A549 (cell line): Measurements from ENCODE around the gene PKN2. TPM values are rescaled to one million over a fixed set of nuclear protein-coding genes. Genes with fewer than 3 reads are reported as not detected.
"Not testable (repeated sequence)": the region's sequence is repeated elsewhere in the genome, so short reads cannot be mapped to it uniquely, and the experiment has no call there.

Experiments used
- ATAC-seq, 2 experiments: fragments of 200-7000 bp in 1 of 2; fragments of >200 bp in 1 of 2; cut with Nextera tagmentation in 1 of 2; cut with Tn5 transposase in 1 of 2; 3 replicates each; pipeline versions ENCODE4 v1.8.0 to v1.9.1; 2018 to 2020; ENCODE audit warnings: mild to moderate bottlenecking in 1 of 2, moderate library complexity in 1 of 2
- CTCF ChIA-PET: fragments of 300-600 bp; sonication (Branson Sonifier 250); formaldehyde crosslinking; extraction: SDS; loops from one replicate; lab custom pipeline; 2021; ENCODE audit warnings: antibody characterized with exemption, inconsistent platforms; lab: Yijun Ruan, JAX
- POLR2A ChIA-PET: fragments of 350-600 bp; formaldehyde crosslinking; extraction: SDS; loops from one replicate; lab custom pipeline; 2021; ENCODE audit warnings: antibody characterized with exemption, inconsistent platforms; lab: Yijun Ruan, JAX
- DNase-seq, 2 experiments: peaks; one replicate each; pipeline versions ENCODE4 v3.0.0 to v3.0.0-alpha.2; 2011 to 2016; ENCODE audit warnings: low read depth in 1 of 2, low spot score in 1 of 2
- FAIRE-seq: peaks from 2 replicates; lab custom pipeline; 2011; peaks lifted over from hg19 to GRCh38; lab: Jason Lieb, UNC
- H3K27ac ChIP-seq, 2 experiments: fragments of >200 bp; sonication (Bioruptor Twin); formaldehyde crosslinking; 3 replicates each; pipeline ENCODE4 v1.5.1; 2016 to 2017
- H3K4me1 ChIP-seq: fragments of >200 bp; sonication (Bioruptor Twin); formaldehyde crosslinking; 3 replicates; pipeline ENCODE4 v1.6.1; 2016
- H3K4me2 ChIP-seq: fragments of >200 bp; sonication (Bioruptor Twin); formaldehyde crosslinking; 3 replicates; pipeline ENCODE4 v1.6.1; 2016
- H3K4me3 ChIP-seq: fragments of >200 bp; sonication (Bioruptor Twin); formaldehyde crosslinking; 3 replicates; pipeline ENCODE4 v1.5.1; 2016
- H3K9me3 ChIP-seq: fragments of >200 bp; sonication (Bioruptor Twin); formaldehyde crosslinking; 3 replicates; pipeline ENCODE4 v1.6.1; 2016
- BHLHE40 ChIP-seq: IDR thresholded peaks from 2 replicates; pipeline ENCODE4 v1.6.1; 2012; ENCODE audit warnings: low read depth, low read length, inconsistent platforms
- CEBPB ChIP-seq, 2 experiments: fragments of >200 bp in 1 of 2; sonication (Bioruptor Twin) in 1 of 2; formaldehyde crosslinking in 1 of 2; IDR thresholded peaks; 2 replicates each; pipeline ENCODE4 v1.6.1; 2012 to 2016
- E2F6 ChIP-seq: IDR thresholded peaks from 2 replicates; pipeline ENCODE4 v1.6.1; 2012; ENCODE audit warnings: low read depth, borderline replicate concordance
- EHF ChIP-seq: fragments of 250-450 bp; sonication (Bioruptor Pico); IDR thresholded peaks from 2 replicates; pipeline ENCODE4 v1.5.0; 2020; ENCODE audit warnings: mild to moderate bottlenecking
- EHMT2 ChIP-seq: fragments of 200-600 bp; sonication (generic); IDR thresholded peaks from 2 replicates; pipeline ENCODE4 v1.6.1; 2016; ENCODE audit warnings: antibody characterized with exemption, low read depth, mild to moderate bottlenecking, moderate library complexity
- ELK1 ChIP-seq: fragments of 150-350 bp; IDR thresholded peaks from 2 replicates; pipeline ENCODE4 v1.6.1; 2014; ENCODE audit warnings: low read depth, mild to moderate bottlenecking, low read length
- HMGXB4 ChIP-seq: fragments of 250-450 bp; sonication (Bioruptor Pico); IDR thresholded peaks from 2 replicates; pipeline ENCODE4 v1.5.0; 2021; ENCODE audit warnings: mild to moderate bottlenecking, moderate library complexity, borderline replicate concordance
- HOXA7 ChIP-seq: fragments of 250-450 bp; sonication (Bioruptor Pico); IDR thresholded peaks from 2 replicates; pipeline ENCODE4 v1.5.0; 2020; ENCODE audit warnings: mild to moderate bottlenecking, moderate library complexity
- HOXB13 ChIP-seq: fragments of 250-450 bp; sonication (Bioruptor Pico); IDR thresholded peaks from 2 replicates; pipeline ENCODE4 v1.5.0; 2020; ENCODE audit warnings: low read depth, mild to moderate bottlenecking, moderate library complexity
- MAZ ChIP-seq: fragments of 150-350 bp; IDR thresholded peaks from 2 replicates; pipeline ENCODE4 v1.6.1; 2014; ENCODE audit warnings: antibody characterized with exemption, low read depth, low read length, borderline replicate concordance
- NFE2L2 ChIP-seq: fragments of 150-350 bp; conservative IDR thresholded peaks from 2 replicates; pipeline ENCODE4 v1.6.1; 2014; ENCODE audit warnings: low read length
- NPAS2 ChIP-seq: fragments of 250-450 bp; sonication (Bioruptor Pico); IDR thresholded peaks from 2 replicates; pipeline ENCODE4 v1.8.0; 2022; ENCODE audit warnings: mild to moderate bottlenecking, moderate library complexity, borderline replicate concordance
- PBX3 ChIP-seq: IDR thresholded peaks from 2 replicates; pipeline ENCODE4 v1.6.1; 2012
- POLR2AphosphoS2 ChIP-seq: conservative IDR thresholded peaks from 2 replicates; pipeline ENCODE4 v1.6.1; 2012; ENCODE audit warnings: low read length, improper control_type of control experiment, inconsistent platforms
- RAD21 ChIP-seq, 2 experiments: fragments of >200 bp in 1 of 2; sonication (Bioruptor Twin) in 1 of 2; formaldehyde crosslinking in 1 of 2; IDR thresholded peaks in 1 of 2; conservative IDR thresholded peaks in 1 of 2; 2 replicates in 1 of 2; 3 replicates in 1 of 2; pipeline ENCODE4 v1.6.1; 2012 to 2018; ENCODE audit warnings: inconsistent platforms in 1 of 2
- SREBF2 ChIP-seq: fragments of 450-650 bp; IDR thresholded peaks from 2 replicates; pipeline ENCODE4 v1.6.1; 2014; ENCODE audit warnings: mild to moderate bottlenecking, moderate library complexity
- TP53 ChIP-seq: fragments of 250-450 bp; sonication (Bioruptor Pico); IDR thresholded peaks from 2 replicates; pipeline ENCODE4 v1.5.0; 2021; ENCODE audit warnings: mild to moderate bottlenecking, moderate library complexity
- WGBS: methylation state at CpG from one replicate; pipeline ENCODE4 v1.1.6; 2017; ENCODE audit errors: missing lambda C conversion rate; 5-methylcytosine and 5-hydroxymethylcytosine counted together
- polyA plus RNA-seq, 4 experiments: library from polyadenylated mRNA; depleted of rRNA in 3 of 4; stranded (reverse); fragments of >200 nt; fragmentation: RNase III in 1 of 4; extraction: RNeasy Plus Mini Kit Qiagen cat#74134 plus additional on column Dnase treatment in 1 of 4; gene quantifications; 2 replicates in 3 of 4; 3 replicates in 1 of 4; pipeline ENCODE4 v1.2.3, GENCODE V29; 2011 to 2017

PKN2 gene
- polyA plus RNA-seq, 2 of the 4 experiments (the other 2 are of a cell fraction), result 14.4 to 39.6 TPM

GRCh38 chr1:88716571-88716970 is 32.5 kb downstream of the PKN2 start:
- H3K4me1 ChIP-seq, ATAC-seq, H3K4me3 ChIP-seq, POLR2A ChIA-PET, FAIRE-seq, H3K27ac ChIP-seq, H3K4me2 ChIP-seq, H3K9me3 ChIP-seq, DNase-seq, CTCF ChIA-PET: not testable (repeated sequence)
- 81% methylated on average over 2 of the region's 2 CpGs for WGBS

GRCh38 chr1:88722492-88722891 is 38.4 kb downstream of the PKN2 start:
- H3K4me3 ChIP-seq, result no peak overlapping the region
- H3K27ac ChIP-seq, result no peak overlapping the region
- POLR2A ChIA-PET, result interaction anchor here (0.7 kb wide), 1 partner anchor 9 kb away, joined by 4 read pairs; no protein-coding TSS in a partner anchor
- H3K4me1 ChIP-seq, result no peaks in the 10 kb centered on the region
- no peaks in the 10 kb centered on the region for H3K9me3 ChIP-seq
- no peak for TF ChIP-seq CEBPB (IDR thresholded peaks at IDR 0.05)
- no peak for TF ChIP-seq PBX3
- no peak overlapping the region for H3K4me2 ChIP-seq
- CTCF ChIA-PET, result no interaction called here
- FAIRE-seq, result no peak
- 91% methylated on average over 5 of the region's 5 CpGs for WGBS
- no peak for DNase-seq
- ATAC-seq, result no peak

GRCh38 chr1:88726697-88727096 is 42.6 kb downstream of the PKN2 start:
- peaks cover 10% of the 10 kb centered on the region for H3K4me1 ChIP-seq
- ChIA-PET POLR2A (no interaction called here), CTCF (no interaction called here)
- no peaks in the 10 kb centered on the region for H3K9me3 ChIP-seq
- FAIRE-seq (no peak), ATAC-seq (no peak), DNase-seq (no peak)
- no peak overlapping the region for H3K4me2 ChIP-seq
- H3K4me3 ChIP-seq, result no peak overlapping the region
- no peak overlapping the region for H3K27ac ChIP-seq
- no peak for TF ChIP-seq HMGXB4 (CRISPR knock-in tag)
- TF ChIP-seq NFE2L2, result no peak
- no peak for TF ChIP-seq ELK1
- TF ChIP-seq TP53 (CRISPR knock-in tag), result no peak
- no peak for TF ChIP-seq E2F6
- no peak for TF ChIP-seq HOXA7 (CRISPR knock-in tag)
- TF ChIP-seq HOXB13 (CRISPR knock-in tag), result no peak
- no peak for TF ChIP-seq RAD21 (conservative IDR thresholded peaks at IDR 0.05 in 1 of 2, IDR thresholded peaks at IDR 0.05 in 1 of 2)
- TF ChIP-seq EHMT2, result no peak
- TF ChIP-seq EHF (CRISPR knock-in tag), result no peak
- no peak for TF ChIP-seq POLR2AphosphoS2
- no peak for TF ChIP-seq SREBF2
- TF ChIP-seq NPAS2, result no peak
- no peak for TF ChIP-seq MAZ
- TF ChIP-seq BHLHE40, result no peak
